ENCODE results near the gene CASTOR1.
A peak's percentile ranks its signal among the peaks of the same experiment; 100 is the strongest.

Gene CASTOR1

DNA sequence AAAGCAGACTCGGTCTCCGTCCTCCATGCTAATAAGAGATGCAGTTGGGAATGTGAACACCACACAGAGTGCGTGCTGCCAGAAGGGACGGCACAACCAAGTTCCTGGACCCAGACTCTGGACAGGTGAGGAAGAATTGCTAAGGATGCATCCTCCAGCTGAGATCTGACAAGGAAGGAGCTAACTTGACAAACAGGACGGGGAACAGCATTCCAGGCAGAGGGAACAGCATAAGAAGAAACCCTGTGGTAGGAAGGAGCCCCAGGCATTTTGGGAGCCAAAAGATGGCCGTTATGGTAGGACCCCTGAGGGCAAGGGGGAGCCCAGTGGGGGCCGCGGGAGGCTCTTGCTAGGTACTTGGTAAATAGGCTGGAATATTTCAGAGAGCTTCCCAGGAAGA is 28.6 kb downstream of the CASTOR1 start:
- no peak for DNase-seq (ENCODE audit: low read depth in 2 of 2)
- TF ChIP-seq, protein P1, sequence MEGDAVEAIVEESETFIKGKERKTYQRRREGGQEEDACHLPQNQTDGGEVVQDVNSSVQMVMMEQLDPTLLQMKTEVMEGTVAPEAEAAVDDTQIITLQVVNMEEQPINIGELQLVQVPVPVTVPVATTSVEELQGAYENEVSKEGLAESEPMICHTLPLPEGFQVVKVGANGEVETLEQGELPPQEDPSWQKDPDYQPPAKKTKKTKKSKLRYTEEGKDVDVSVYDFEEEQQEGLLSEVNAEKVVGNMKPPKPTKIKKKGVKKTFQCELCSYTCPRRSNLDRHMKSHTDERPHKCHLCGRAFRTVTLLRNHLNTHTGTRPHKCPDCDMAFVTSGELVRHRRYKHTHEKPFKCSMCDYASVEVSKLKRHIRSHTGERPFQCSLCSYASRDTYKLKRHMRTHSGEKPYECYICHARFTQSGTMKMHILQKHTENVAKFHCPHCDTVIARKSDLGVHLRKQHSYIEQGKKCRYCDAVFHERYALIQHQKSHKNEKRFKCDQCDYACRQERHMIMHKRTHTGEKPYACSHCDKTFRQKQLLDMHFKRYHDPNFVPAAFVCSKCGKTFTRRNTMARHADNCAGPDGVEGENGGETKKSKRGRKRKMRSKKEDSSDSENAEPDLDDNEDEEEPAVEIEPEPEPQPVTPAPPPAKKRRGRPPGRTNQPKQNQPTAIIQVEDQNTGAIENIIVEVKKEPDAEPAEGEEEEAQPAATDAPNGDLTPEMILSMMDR (IDR thresholded peaks at IDR 0.05; ENCODE audit: low read depth, low read length) = no peak
- H3K4me3 ChIP-seq (replicated peaks in 1 of 2; ENCODE audit: low read depth in 2 of 2, low read length in 2 of 2) = no peak overlapping the region

DNA sequence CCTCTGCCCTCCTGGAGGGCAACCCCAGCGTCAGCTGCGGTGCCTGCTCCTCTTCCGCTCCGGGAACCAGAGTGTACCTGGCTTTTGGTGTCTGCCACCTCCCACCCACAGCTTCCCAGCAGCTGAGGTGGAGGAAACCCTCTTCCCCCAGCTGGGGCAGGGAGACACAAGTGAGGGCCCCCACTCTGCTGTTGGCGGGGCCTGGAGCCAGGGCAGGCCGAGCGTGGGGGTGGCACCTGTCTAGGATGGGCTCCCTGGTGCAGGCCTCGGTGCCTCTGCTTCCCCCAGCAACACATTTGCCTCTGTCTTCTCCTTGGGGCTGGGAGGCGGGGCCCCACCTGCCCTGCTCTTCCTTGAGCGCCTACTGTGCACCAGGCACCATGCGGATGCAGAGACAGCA is 29.0 kb downstream of the CASTOR1 start:
- TF ChIP-seq, protein P1 (IDR thresholded peaks at IDR 0.05; ENCODE audit: low read depth, low read length) = no peak
- no peak for DNase-seq (ENCODE audit: low read depth in 2 of 2)
- H3K4me3 ChIP-seq (replicated peaks in 1 of 2; ENCODE audit: low read depth in 2 of 2, low read length in 2 of 2) = no peak overlapping the region

DNA sequence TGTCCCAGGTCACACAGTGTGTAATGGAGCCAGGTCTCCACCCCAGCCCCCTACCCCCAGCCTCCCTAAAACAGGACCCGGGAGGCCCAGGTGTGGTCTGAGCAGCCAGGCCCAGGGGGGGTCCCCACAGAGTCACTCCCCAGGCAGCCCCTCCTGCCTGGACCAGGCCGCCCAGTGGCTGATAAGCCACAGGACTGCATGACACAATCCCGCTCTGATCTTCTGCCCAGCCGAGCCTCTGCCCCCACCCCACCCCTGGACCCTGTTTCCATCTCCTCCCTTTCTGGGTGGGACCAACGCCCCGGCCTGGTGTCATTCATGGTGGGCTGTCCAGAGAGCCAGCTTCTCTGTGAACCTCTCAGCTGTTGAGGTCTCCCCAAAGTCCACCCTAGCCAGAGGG is 35.0 kb downstream of the CASTOR1 start:
- H3K4me3 ChIP-seq (replicated peaks in 1 of 2; ENCODE audit: low read depth in 2 of 2, low read length in 2 of 2) = no peak overlapping the region
- TF ChIP-seq, protein P1 (IDR thresholded peaks at IDR 0.05; ENCODE audit: low read depth, low read length) = no peak
- DNase-seq (ENCODE audit: low read depth in 2 of 2) = no peak

DNA sequence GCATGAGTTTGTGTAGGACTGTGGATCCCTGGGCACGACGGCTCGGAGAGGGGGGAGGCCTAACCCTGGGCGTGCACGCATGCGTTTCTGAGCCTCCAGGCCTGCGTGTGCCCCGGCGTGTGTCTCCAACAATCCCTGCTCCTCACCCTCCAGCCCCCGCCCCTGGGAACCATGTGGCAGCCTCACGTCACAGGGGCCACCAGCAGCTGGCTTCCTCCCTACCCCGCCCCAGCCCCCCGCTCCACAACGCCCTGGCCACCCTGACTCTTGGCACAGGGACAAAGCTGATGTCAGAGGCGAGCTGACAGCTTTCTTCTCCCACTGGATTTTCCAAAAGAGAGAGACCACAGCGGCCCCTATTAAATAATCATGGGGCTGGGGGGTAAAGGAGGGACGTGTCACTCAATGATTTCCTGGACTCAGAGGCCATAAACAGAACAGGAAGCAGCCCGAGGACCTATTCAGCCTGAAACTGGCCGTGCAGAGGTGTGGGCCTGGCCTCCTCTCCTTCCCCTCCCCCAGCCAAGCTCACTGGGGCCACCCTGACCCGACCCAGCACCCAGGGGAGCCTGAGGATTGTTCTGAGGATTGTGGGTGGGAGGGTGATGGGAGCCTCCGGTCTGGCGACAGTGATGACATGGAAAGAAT is 36.0 kb downstream of the CASTOR1 start:
- DNase-seq (ENCODE audit: low read depth in 2 of 2) = peak; percentile 54 to 66
- H3K4me3 ChIP-seq (replicated peaks in 1 of 2; ENCODE audit: low read depth in 2 of 2, low read length in 2 of 2) = no peak overlapping the region
- TF ChIP-seq, protein P1 (IDR thresholded peaks at IDR 0.05; ENCODE audit: low read depth, low read length) = no peak

DNA sequence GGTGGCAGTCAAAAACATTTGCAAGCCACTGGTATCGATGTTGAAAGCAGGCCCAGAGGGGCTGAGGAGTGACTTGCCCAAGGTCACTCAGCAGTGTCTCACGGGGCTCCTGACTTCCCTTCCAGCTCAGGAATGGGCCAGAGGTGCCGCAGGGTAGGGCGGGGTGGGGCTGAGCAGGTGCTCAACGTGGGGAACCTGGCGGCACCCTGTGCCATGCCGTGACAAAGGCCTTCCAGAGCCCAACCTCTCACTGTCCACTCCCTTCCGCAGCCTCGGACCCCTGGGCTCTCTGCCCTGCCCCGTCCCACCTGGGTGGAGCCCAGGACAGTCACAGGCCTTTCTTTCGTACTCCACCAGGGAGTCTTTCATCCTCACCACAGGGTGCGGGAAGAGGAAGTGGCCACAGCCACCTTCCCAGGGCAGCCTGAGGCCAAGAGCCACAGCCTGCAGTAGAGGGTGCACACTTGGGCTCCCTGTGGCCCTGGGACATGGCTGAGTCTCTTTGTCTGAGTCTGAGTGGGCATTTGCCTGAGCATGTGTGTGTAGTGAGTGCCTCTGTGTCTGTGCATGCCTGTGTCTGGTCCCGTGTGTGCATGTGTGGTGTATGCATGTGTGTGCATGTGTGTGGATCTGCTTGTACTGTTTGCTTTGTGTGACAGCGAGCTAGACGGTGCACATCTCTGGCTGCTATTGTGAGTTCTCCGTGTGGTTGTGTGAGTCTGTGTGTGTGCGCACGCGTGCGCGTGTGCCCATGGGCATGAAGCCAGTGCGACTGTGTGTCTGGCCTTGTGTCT is 36.7 kb downstream of the CASTOR1 start:
- TF ChIP-seq, protein P1 (IDR thresholded peaks at IDR 0.05; ENCODE audit: low read depth, low read length) = no peak
- no peak overlapping the region for H3K4me3 ChIP-seq (replicated peaks in 1 of 2; ENCODE audit: low read depth in 2 of 2, low read length in 2 of 2)
- no peak for DNase-seq (ENCODE audit: low read depth in 2 of 2)

DNA sequence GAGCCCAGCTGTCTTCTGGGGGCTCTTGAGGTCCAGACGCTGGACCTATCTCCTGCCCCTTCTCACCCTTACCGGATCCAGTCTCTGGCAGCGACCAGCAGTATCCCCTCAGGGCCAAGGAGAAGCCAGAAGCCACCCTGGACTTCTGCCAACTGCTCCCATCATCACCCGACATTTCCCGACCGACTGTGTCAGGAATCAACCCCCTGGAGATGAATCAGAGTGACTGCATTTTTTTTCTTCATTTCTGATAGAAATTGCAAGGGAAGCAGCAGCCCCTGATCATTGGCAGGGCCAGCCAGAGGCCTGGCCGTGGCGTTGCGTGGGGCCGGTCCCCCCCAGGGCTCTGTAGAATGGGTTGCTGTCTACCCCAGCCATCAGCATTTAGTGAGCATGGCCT is 37.6 kb downstream of the CASTOR1 start:
- DNase-seq (ENCODE audit: low read depth in 2 of 2) = peak; percentile 61 to 82
- TF ChIP-seq, protein P1 (IDR thresholded peaks at IDR 0.05; ENCODE audit: low read depth, low read length) = no peak
- H3K4me3 ChIP-seq (replicated peaks in 1 of 2; ENCODE audit: low read depth in 2 of 2, low read length in 2 of 2) = no peak overlapping the region

All from cardiac fibroblast (primary cell).